ENCODE measurements around the gene CTNS. TPM values are rescaled to one million over a fixed set of nuclear protein-coding genes. Genes with fewer than 3 reads are reported as not detected.

CTNS gene
- total and polyA plus RNA-seq, 2 of the 13 experiments (the other 11 are each of a cell fraction or from before 2014, with no cell fraction given): 9.5 to 13.7 TPM

- peak; percentile 72 for TF ChIP-seq ZNF687 (CRISPR knock-in tag; IDR thresholded peaks at IDR 0.05)
- no peak for TF ChIP-seq ZBTB21 (CRISPR knock-in tag; IDR thresholded peaks at IDR 0.05)
- TF ChIP-seq HNF1A (IDR thresholded peaks at IDR 0.05; ENCODE audit: low read depth): no peak
- TF ChIP-seq HNF1A (CRISPR knock-in tag; IDR thresholded peaks at IDR 0.05; ENCODE audit: borderline replicate concordance): no peak
- TF ChIP-seq TARDBP (CRISPR knock-in tag; IDR thresholded peaks at IDR 0.05): no peak
- no peak for TF ChIP-seq ZBTB40 (IDR thresholded peaks at IDR 0.05)
- TF ChIP-seq ZBTB40 (CRISPR knock-in tag; IDR thresholded peaks at IDR 0.05): no peak
- no peak for TF ChIP-seq ATF2 (CRISPR knock-in tag; IDR thresholded peaks at IDR 0.05)
These were observed 10.7 kb downstream of the CTNS start (continued) for GRCh38 chr17:3647251-3647650.

All from HepG2 (cell line).